HepG2 (cell line): Measurements from ENCODE around the gene HS2ST1.

Experiments used
- CHD2 ChIP-seq: IDR thresholded peaks from 2 replicates; pipeline ENCODE4 v1.6.1; 2011; ENCODE audit warnings: low read depth, low read length, improper control_type of control experiment
- ELF1 ChIP-seq: sonication (generic); formaldehyde crosslinking; IDR thresholded peaks from 2 replicates; pipeline ENCODE4 v1.4.0; 2020; ENCODE audit warnings: missing genetic modification reagents
- HOXA3 ChIP-seq: sonication (generic); formaldehyde crosslinking; IDR thresholded peaks from 2 replicates; pipeline ENCODE4 v1.5.0; 2020; ENCODE audit warnings: missing genetic modification reagents
- POLR2AphosphoS2 ChIP-seq: IDR thresholded peaks from 2 replicates; pipeline ENCODE4 v1.6.1; 2011; ENCODE audit warnings: low read depth, low read length, improper control_type of control experiment
- STAG1 ChIP-seq: sonication (generic); formaldehyde crosslinking; IDR thresholded peaks from 2 replicates; pipeline ENCODE4 v1.4.0; 2020; ENCODE audit warnings: missing genetic modification reagents
- U2AF1 ChIP-seq: fragments of 200-400 bp; formaldehyde crosslinking; optimal IDR thresholded peaks from 2 replicates; pipeline ENCODE3; 2017; ENCODE audit warnings: mild to moderate bottlenecking, low read depth, low read length
- ZBTB8A ChIP-seq: sonication (generic); formaldehyde crosslinking; IDR thresholded peaks from 2 replicates; pipeline ENCODE4 v1.4.0; 2020; ENCODE audit warnings: mild to moderate bottlenecking, low read depth, missing genetic modification reagents, borderline replicate concordance
- ZNF691 ChIP-seq: sonication (generic); formaldehyde crosslinking; IDR thresholded peaks from 2 replicates; pipeline ENCODE4 v1.4.0; 2020; ENCODE audit warnings: missing genetic modification reagents, low read depth, mild to moderate bottlenecking, borderline replicate concordance
- TF ChIP-seq, protein P1 (sequence below): sonication (generic); formaldehyde crosslinking; IDR thresholded peaks from 2 replicates; pipeline ENCODE4 v1.5.0; 2020; ENCODE audit warnings: mild to moderate bottlenecking, missing genetic modification reagents, moderate library complexity

GRCh38 chr1:87148661-87149060 is 234.2 kb downstream of the HS2ST1 start:
- TF ChIP-seq CHD2: no peak
- TF ChIP-seq ZNF691: no peak
- no peak for TF ChIP-seq POLR2AphosphoS2
- no peak for TF ChIP-seq ZBTB8A (CRISPR knock-in tag)
- TF ChIP-seq, protein P1, sequence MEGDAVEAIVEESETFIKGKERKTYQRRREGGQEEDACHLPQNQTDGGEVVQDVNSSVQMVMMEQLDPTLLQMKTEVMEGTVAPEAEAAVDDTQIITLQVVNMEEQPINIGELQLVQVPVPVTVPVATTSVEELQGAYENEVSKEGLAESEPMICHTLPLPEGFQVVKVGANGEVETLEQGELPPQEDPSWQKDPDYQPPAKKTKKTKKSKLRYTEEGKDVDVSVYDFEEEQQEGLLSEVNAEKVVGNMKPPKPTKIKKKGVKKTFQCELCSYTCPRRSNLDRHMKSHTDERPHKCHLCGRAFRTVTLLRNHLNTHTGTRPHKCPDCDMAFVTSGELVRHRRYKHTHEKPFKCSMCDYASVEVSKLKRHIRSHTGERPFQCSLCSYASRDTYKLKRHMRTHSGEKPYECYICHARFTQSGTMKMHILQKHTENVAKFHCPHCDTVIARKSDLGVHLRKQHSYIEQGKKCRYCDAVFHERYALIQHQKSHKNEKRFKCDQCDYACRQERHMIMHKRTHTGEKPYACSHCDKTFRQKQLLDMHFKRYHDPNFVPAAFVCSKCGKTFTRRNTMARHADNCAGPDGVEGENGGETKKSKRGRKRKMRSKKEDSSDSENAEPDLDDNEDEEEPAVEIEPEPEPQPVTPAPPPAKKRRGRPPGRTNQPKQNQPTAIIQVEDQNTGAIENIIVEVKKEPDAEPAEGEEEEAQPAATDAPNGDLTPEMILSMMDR: no peak
- TF ChIP-seq U2AF1: no peak
- no peak for TF ChIP-seq ELF1 (CRISPR knock-in tag)
- no peak for TF ChIP-seq STAG1 (CRISPR knock-in tag)
- TF ChIP-seq HOXA3 (CRISPR knock-in tag): no peak
